ENCODE results near the gene DIP2A. TPM values are rescaled to one million over a fixed set of nuclear protein-coding genes. Genes with fewer than 3 reads are reported as not detected.

The DIP2A gene
- polyA plus RNA-seq, 3 donors, result 24.7 to 25.8 (median 25.3) TPM

- DNase-seq (ENCODE audit: low read depth in 3 of 3, low spot score in 2 of 3), result no peak
These were observed 21.8 kb downstream of the DIP2A start for GRCh38 chr21:46480466-46480865.

GRCh38 chr21:46482225-46482845 lies 23.6 kb downstream of the DIP2A start:
- no peak for DNase-seq (ENCODE audit: low read depth in 3 of 3, low spot score in 2 of 3)

- no peak for DNase-seq (ENCODE audit: low read depth in 3 of 3, low spot score in 2 of 3)
These were observed 24.1 kb downstream of the DIP2A start for GRCh38 chr21:46482846-46483231.

- DNase-seq (ENCODE audit: low read depth in 3 of 3, low spot score in 2 of 3), result no peak
These were observed 24.9 kb downstream of the DIP2A start for GRCh38 chr21:46483300-46484295.

GRCh38 chr21:46486481-46487126 lies 27.9 kb downstream of the DIP2A start:
- no peak for DNase-seq (ENCODE audit: low read depth in 3 of 3, low spot score in 2 of 3)

GRCh38 chr21:46489162-46489663 lies 30.5 kb downstream of the DIP2A start:
- no peak for DNase-seq (ENCODE audit: low read depth in 3 of 3, low spot score in 2 of 3)

GRCh38 chr21:46489800-46490199 lies 31.1 kb downstream of the DIP2A start:
- DNase-seq (ENCODE audit: low read depth in 3 of 3, low spot score in 2 of 3), result no peak

- no peak for DNase-seq (ENCODE audit: low read depth in 3 of 3, low spot score in 2 of 3)
These were observed 32.9 kb downstream of the DIP2A start for GRCh38 chr21:46491553-46491952.

GRCh38 chr21:46492851-46493250 lies 34.2 kb downstream of the DIP2A start:
- no peak for DNase-seq (ENCODE audit: low read depth in 3 of 3, low spot score in 2 of 3)

- DNase-seq (ENCODE audit: low read depth in 3 of 3, low spot score in 2 of 3), result no peak
These were observed 35.1 kb downstream of the DIP2A start for GRCh38 chr21:46493828-46494227.

GRCh38 chr21:46498335-46499050 lies 39.8 kb downstream of the DIP2A start:
- no peak for DNase-seq (ENCODE audit: low read depth in 3 of 3, low spot score in 2 of 3)

GRCh38 chr21:46500224-46500861 lies 41.7 kb downstream of the DIP2A start:
- DNase-seq (ENCODE audit: low read depth in 3 of 3, low spot score in 2 of 3), result no peak

GRCh38 chr21:46503922-46504550 lies 45.3 kb downstream of the DIP2A start:
- no peak for DNase-seq (ENCODE audit: low read depth in 3 of 3, low spot score in 2 of 3)

GRCh38 chr21:46504666-46505065 lies 46.0 kb downstream of the DIP2A start:
- DNase-seq (ENCODE audit: low read depth in 3 of 3, low spot score in 2 of 3), result no peak

GRCh38 chr21:46507562-46507961 lies 48.9 kb downstream of the DIP2A start:
- no peak for DNase-seq (ENCODE audit: low read depth in 3 of 3, low spot score in 2 of 3)

- DNase-seq (ENCODE audit: low read depth in 3 of 3, low spot score in 2 of 3), result no peak
These were observed 51.2 kb downstream of the DIP2A start for GRCh38 chr21:46509741-46510502.

GRCh38 chr21:46515109-46515508 lies 56.4 kb downstream of the DIP2A start:
- no peak for DNase-seq (ENCODE audit: low read depth in 3 of 3, low spot score in 2 of 3)

GRCh38 chr21:46516068-46516467 lies 57.4 kb downstream of the DIP2A start:
- no peak for DNase-seq (ENCODE audit: low read depth in 3 of 3, low spot score in 2 of 3)

- DNase-seq (ENCODE audit: low read depth in 3 of 3, low spot score in 2 of 3), result no peak
These were observed 58.7 kb downstream of the DIP2A start for GRCh38 chr21:46517361-46517760.
